Measurements from ENCODE around the gene GAS1.

- TF ChIP-seq, protein P1, sequence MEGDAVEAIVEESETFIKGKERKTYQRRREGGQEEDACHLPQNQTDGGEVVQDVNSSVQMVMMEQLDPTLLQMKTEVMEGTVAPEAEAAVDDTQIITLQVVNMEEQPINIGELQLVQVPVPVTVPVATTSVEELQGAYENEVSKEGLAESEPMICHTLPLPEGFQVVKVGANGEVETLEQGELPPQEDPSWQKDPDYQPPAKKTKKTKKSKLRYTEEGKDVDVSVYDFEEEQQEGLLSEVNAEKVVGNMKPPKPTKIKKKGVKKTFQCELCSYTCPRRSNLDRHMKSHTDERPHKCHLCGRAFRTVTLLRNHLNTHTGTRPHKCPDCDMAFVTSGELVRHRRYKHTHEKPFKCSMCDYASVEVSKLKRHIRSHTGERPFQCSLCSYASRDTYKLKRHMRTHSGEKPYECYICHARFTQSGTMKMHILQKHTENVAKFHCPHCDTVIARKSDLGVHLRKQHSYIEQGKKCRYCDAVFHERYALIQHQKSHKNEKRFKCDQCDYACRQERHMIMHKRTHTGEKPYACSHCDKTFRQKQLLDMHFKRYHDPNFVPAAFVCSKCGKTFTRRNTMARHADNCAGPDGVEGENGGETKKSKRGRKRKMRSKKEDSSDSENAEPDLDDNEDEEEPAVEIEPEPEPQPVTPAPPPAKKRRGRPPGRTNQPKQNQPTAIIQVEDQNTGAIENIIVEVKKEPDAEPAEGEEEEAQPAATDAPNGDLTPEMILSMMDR (conservative IDR thresholded peaks at IDR 0.05; ENCODE audit: low read depth, low read length), result no peak
- TF ChIP-seq EZH2 (IDR thresholded peaks at IDR 0.05; ENCODE audit: low read length, unreplicated experiment) (no peak), EZH2phosphoT487 (IDR thresholded peaks at IDR 0.05; ENCODE audit: borderline replicate concordance, low read length) (no peak)
These were observed 37.9 kb downstream of the GAS1 start for GRCh38 chr9:86909388-86909787.

All from PC-3 (cell line).